Measurements from ENCODE around the gene METTL16. TPM values are rescaled to one million over a fixed set of nuclear protein-coding genes. Genes with fewer than 3 reads are reported as not detected.

METTL16 gene
- total and polyA plus RNA-seq, 2 experiments from 2014 or later, result 14.7 to 19.3 TPM

DNA sequence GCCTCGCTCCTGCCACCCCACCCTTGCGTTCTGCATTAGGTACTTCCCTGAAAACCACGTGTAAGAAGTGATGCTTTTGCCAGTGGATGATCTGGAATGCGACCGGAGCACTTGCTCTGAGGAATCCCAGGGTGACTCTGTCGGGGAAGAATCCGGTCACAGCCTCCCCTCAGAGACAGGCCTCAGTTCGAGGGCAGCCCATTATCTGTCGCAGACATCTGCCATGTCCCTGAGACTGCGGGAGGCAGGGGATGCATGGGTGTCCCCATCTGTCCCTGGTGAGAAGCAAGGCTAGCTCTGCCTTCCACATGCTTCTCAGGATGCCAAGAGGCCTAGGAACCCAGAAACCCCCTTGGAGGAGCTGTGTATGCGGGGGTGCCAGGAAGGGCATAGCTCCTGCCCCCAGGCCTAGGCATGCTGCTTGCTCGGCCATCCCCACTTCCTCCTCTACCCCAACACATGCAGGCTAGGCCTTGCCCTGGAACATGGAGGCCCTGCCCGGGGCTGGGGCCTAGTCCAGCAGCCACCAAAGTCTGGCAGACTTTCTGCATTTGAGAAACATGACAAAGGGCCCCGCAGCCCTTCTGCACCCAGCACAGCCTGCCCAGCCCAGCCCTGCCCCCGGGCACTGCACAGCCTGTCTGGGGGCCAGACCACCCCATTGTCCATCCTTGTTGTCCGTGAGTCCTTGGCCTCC, 131.3 kb downstream of the METTL16 start:
- TF ChIP-seq, protein P1, sequence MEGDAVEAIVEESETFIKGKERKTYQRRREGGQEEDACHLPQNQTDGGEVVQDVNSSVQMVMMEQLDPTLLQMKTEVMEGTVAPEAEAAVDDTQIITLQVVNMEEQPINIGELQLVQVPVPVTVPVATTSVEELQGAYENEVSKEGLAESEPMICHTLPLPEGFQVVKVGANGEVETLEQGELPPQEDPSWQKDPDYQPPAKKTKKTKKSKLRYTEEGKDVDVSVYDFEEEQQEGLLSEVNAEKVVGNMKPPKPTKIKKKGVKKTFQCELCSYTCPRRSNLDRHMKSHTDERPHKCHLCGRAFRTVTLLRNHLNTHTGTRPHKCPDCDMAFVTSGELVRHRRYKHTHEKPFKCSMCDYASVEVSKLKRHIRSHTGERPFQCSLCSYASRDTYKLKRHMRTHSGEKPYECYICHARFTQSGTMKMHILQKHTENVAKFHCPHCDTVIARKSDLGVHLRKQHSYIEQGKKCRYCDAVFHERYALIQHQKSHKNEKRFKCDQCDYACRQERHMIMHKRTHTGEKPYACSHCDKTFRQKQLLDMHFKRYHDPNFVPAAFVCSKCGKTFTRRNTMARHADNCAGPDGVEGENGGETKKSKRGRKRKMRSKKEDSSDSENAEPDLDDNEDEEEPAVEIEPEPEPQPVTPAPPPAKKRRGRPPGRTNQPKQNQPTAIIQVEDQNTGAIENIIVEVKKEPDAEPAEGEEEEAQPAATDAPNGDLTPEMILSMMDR (IDR thresholded peaks at IDR 0.05; ENCODE audit: poor library complexity), result no peak
- TF ChIP-seq EZH2phosphoT487 (IDR thresholded peaks at IDR 0.05; ENCODE audit: low read depth, severe bottlenecking, unreplicated experiment) (no peak), EZH2 (IDR thresholded peaks at IDR 0.05; ENCODE audit: borderline replicate concordance) (no peak)
- no peaks in the 10 kb centered on the region for H3K36me3 ChIP-seq (replicated peaks; ENCODE audit: insufficient read depth, low read depth)
- peaks cover 25% of the 10 kb centered on the region for H3K4me1 ChIP-seq (ENCODE audit: insufficient read depth)
- no peak for DNase-seq (ENCODE audit: low spot score)
- no peaks in the 10 kb centered on the region for H3K9me2 ChIP-seq (replicated peaks; ENCODE audit: insufficient read depth)
- no peaks in the 10 kb centered on the region for H3K27me3 ChIP-seq
- H3K4me3 ChIP-seq, result no peak overlapping the region
- no peak overlapping the region for H3K4me2 ChIP-seq
- no peaks in the 10 kb centered on the region for H3K9me3 ChIP-seq (ENCODE audit: low read depth)
- H3K27ac ChIP-seq, result no peak overlapping the region
- H3K79me2 ChIP-seq, result no peaks in the 10 kb centered on the region
- no peak overlapping the region for H2AFZ ChIP-seq
- H4K20me1 ChIP-seq (ENCODE audit: insufficient read depth, poor library complexity, severe bottlenecking), result no peaks in the 10 kb centered on the region
- 82% methylated on average over 15 of the region's 16 CpGs for WGBS (ENCODE audit: low lambda C conversion rate, missing lambda C conversion rate)

DNA sequence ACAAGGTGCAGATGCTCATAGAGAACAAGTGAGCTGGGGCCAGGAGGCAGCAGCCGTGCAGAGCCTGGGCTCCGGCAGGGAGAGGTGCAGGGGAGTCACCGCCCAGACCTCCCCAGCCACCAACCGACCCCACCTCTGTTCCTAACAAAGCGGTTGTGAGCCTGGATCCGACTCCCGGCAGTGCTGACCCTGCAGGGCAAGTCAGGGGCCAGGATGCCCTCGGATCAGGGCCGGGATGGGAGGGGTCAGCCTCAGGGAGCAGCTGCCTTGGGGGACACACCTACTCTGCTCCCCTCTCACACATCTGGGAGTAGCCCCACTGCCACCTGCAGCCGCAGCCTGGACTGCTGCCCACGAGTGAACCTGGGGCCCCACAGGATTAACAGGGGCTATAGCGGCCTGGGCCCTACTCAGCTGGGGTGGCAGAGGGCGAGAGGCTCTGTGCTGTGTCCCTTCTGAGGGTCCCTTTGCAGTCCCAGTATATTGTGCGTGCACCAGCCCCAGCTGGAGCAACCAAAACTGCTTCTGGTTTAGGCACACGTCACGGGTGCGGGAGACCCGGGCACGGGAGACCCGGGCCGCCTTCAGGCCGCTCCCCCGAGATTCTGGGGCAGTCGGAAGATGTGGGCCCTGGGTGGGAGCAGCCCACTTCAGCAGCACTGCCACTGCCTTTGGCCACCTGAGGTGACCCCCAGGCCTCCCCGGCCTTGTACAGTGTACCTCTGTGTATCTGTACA, 132.0 kb downstream of the METTL16 start:
- H3K36me3 ChIP-seq (replicated peaks; ENCODE audit: insufficient read depth, low read depth), result no peaks in the 10 kb centered on the region
- WGBS (ENCODE audit: low lambda C conversion rate, missing lambda C conversion rate), result 94% methylated on average over 25 of the region's 25 CpGs
- no peak overlapping the region for H3K4me3 ChIP-seq
- H3K9me2 ChIP-seq (replicated peaks; ENCODE audit: insufficient read depth), result no peaks in the 10 kb centered on the region
- H3K4me2 ChIP-seq, result no peak overlapping the region
- H2AFZ ChIP-seq, result no peak overlapping the region
- no peaks in the 10 kb centered on the region for H4K20me1 ChIP-seq (ENCODE audit: insufficient read depth, poor library complexity, severe bottlenecking)
- no peaks in the 10 kb centered on the region for H3K9me3 ChIP-seq (ENCODE audit: low read depth)
- no peak overlapping the region for H3K27ac ChIP-seq
- no peak for DNase-seq (ENCODE audit: low spot score)
- H3K27me3 ChIP-seq, result no peaks in the 10 kb centered on the region
- no peaks in the 10 kb centered on the region for H3K79me2 ChIP-seq
- no peak for TF ChIP-seq EZH2phosphoT487 (IDR thresholded peaks at IDR 0.05; ENCODE audit: low read depth, severe bottlenecking, unreplicated experiment)
- TF ChIP-seq, protein P1 (IDR thresholded peaks at IDR 0.05; ENCODE audit: poor library complexity), result no peak
- TF ChIP-seq EZH2 (IDR thresholded peaks at IDR 0.05; ENCODE audit: borderline replicate concordance), result no peak
- H3K4me1 ChIP-seq (ENCODE audit: insufficient read depth), result peaks cover 19% of the 10 kb centered on the region

DNA sequence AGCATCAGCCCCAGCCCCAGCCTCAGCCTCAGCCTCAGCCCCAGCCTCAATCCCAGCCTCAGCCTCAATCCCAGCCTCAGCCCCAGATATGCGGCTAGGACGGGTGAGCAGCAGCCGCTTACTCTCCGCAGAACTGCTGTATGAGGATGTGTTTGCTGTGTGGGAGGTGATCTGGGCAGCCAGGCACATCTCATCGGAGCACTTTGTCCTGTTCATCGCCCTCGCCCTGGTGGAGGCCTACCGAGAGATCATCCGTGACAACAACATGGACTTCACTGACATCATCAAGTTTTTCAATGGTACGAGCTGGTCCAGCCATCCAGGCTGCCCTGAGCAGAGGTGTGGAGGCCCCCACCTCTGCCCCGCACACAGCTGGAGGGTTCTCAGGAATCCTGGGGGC, 132.8 kb downstream of the METTL16 start:
- Histone ChIP-seq H3K79me2 (no peaks in the 10 kb centered on the region), H3K4me1 (ENCODE audit: insufficient read depth) (peaks cover 12% of the 10 kb centered on the region), H3K4me2 (no peak overlapping the region), H4K20me1 (ENCODE audit: insufficient read depth, poor library complexity, severe bottlenecking) (no peaks in the 10 kb centered on the region), H3K9me2 (replicated peaks; ENCODE audit: insufficient read depth) (no peaks in the 10 kb centered on the region), H3K27ac (no peak overlapping the region), H3K36me3 (replicated peaks; ENCODE audit: insufficient read depth, low read depth) (no peaks in the 10 kb centered on the region), H3K9me3 (ENCODE audit: low read depth) (no peaks in the 10 kb centered on the region), H3K27me3 (no peaks in the 10 kb centered on the region), H2AFZ (no peak overlapping the region), H3K4me3 (no peak overlapping the region)
- 96% methylated on average over 11 of the region's 11 CpGs for WGBS (ENCODE audit: low lambda C conversion rate, missing lambda C conversion rate)
- no peak for DNase-seq (ENCODE audit: low spot score)
- TF ChIP-seq EZH2 (IDR thresholded peaks at IDR 0.05; ENCODE audit: borderline replicate concordance) (no peak), EZH2phosphoT487 (IDR thresholded peaks at IDR 0.05; ENCODE audit: low read depth, severe bottlenecking, unreplicated experiment) (no peak)
- TF ChIP-seq, protein P1 (IDR thresholded peaks at IDR 0.05; ENCODE audit: poor library complexity), result no peak
